Muscle layer of duodenum (tissue), 2 donors: ENCODE results near the gene A4GALT.
"Not testable (repeated sequence)": the region's sequence is repeated elsewhere in the genome, so short reads cannot be mapped to it uniquely, and the experiment has no call there.

Experiments
- H3K27ac ChIP-seq: one replicate; pipeline ENCODE4 v1.7.0; 2013; ENCODE audit warnings: mild to moderate bottlenecking, low read length
- H3K27me3 ChIP-seq: one replicate; pipeline ENCODE4 v1.7.0; 2013; ENCODE audit warnings: low read depth, mild to moderate bottlenecking, control low read depth, low read length
- H3K36me3 ChIP-seq, 2 donors: one replicate each; pipeline ENCODE4 v1.7.0; 2013; ENCODE audit warnings: low read length in 2 of 2, control low read depth in 1 of 2, mild to moderate bottlenecking in 1 of 2; ENCODE audit not compliant: insufficient read depth in 2 of 2, control insufficient read depth in 1 of 2
- H3K4me1 ChIP-seq, 2 donors: one replicate each; pipeline ENCODE4 v1.7.0; 2013; ENCODE audit warnings: low read length in 2 of 2, mild to moderate bottlenecking in 2 of 2, control low read depth in 1 of 2, moderate library complexity in 1 of 2; ENCODE audit not compliant: insufficient read depth in 2 of 2, control insufficient read depth in 1 of 2
- H3K4me3 ChIP-seq, 2 donors: one replicate each; pipeline ENCODE4 v1.7.0; 2013; ENCODE audit warnings: low read length in 2 of 2, low read depth in 1 of 2, mild to moderate bottlenecking in 1 of 2
- H3K9me3 ChIP-seq, 2 donors: one replicate each; pipeline ENCODE4 v1.7.0; 2013; ENCODE audit warnings: low read length in 2 of 2, control low read depth in 1 of 2, mild to moderate bottlenecking in 1 of 2; ENCODE audit not compliant: control insufficient read depth in 1 of 2
- donor health status: healthy.

The A4GALT gene

GRCh38 chr22:42733394-42733793 lies 12.7 kb upstream of the A4GALT start:
- H3K36me3 ChIP-seq, H3K4me3 ChIP-seq, H3K27me3 ChIP-seq: not testable (repeated sequence)

GRCh38 chr22:42732081-42732480 lies 11.4 kb upstream of the A4GALT start:
- Histone ChIP-seq H3K36me3 (no peaks in the 10 kb centered on the region), H3K27me3 (no peaks in the 10 kb centered on the region), H3K27ac (no peak overlapping the region), H3K9me3 (no peaks in the 10 kb centered on the region), H3K4me1 (no peaks in the 10 kb centered on the region), H3K4me3 (no peak overlapping the region)

More at GRCh38 chr22:42733394-42733793, 12.7 kb upstream of the A4GALT start:
- not testable (repeated sequence) for H3K27ac ChIP-seq, H3K9me3 ChIP-seq, H3K4me1 ChIP-seq

- H3K27ac ChIP-seq = no peak overlapping the region
- no peaks in the 10 kb centered on the region for H3K27me3 ChIP-seq
- no peaks in the 10 kb centered on the region for H3K36me3 ChIP-seq
- no peaks in the 10 kb centered on the region for H3K4me1 ChIP-seq
- H3K9me3 ChIP-seq = no peaks in the 10 kb centered on the region
- no peak overlapping the region for H3K4me3 ChIP-seq
These were observed 6.1 kb upstream of the A4GALT start for GRCh38 chr22:42726811-42727210.

GRCh38 chr22:42725606-42726355 lies 5.1 kb upstream of the A4GALT start:
- Histone ChIP-seq H3K36me3 (no peaks in the 10 kb centered on the region), H3K27ac (no peak overlapping the region), H3K4me1 (no peaks in the 10 kb centered on the region), H3K27me3 (no peaks in the 10 kb centered on the region), H3K4me3 (no peak overlapping the region), H3K9me3 (no peaks in the 10 kb centered on the region)

- Histone ChIP-seq H3K4me3 (no peak overlapping the region), H3K27ac (no peak overlapping the region), H3K9me3 (no peaks in the 10 kb centered on the region), H3K27me3 (peaks cover 4% of the 10 kb centered on the region), H3K4me1 (no peaks in the 10 kb centered on the region), H3K36me3 (no peaks in the 10 kb centered on the region)
These were observed 3.4 kb upstream of the A4GALT start for GRCh38 chr22:42724062-42724461.

GRCh38 chr22:42721045-42721434 lies 370 bp upstream of the A4GALT start:
- H3K4me3 ChIP-seq = peak overlapping the region; percentile 64 to 82
- H3K9me3 ChIP-seq = no peaks in the 10 kb centered on the region
- no peaks in the 10 kb centered on the region for H3K36me3 ChIP-seq
- H3K4me1 ChIP-seq = peaks cover 0 to 24% of the 10 kb centered on the region in 2 donors
- H3K27ac ChIP-seq = no peak overlapping the region
- peaks cover 4% of the 10 kb centered on the region for H3K27me3 ChIP-seq

GRCh38 chr22:42719656-42720262 lies 911 bp downstream of the A4GALT start:
- no peaks in the 10 kb centered on the region for H3K36me3 ChIP-seq
- peak overlapping the region; percentile 83 for H3K27ac ChIP-seq
- peaks cover 0 to 27% of the 10 kb centered on the region in 2 donors for H3K4me1 ChIP-seq
- no peaks in the 10 kb centered on the region for H3K9me3 ChIP-seq
- peaks cover 4% of the 10 kb centered on the region for H3K27me3 ChIP-seq
- peak overlapping the region; percentile 63 to 82 for H3K4me3 ChIP-seq

- Histone ChIP-seq H3K4me3 (peak overlapping the region; percentile 63 to 82), H3K27ac (peak overlapping the region; percentile 83)
These were observed 1.5 kb downstream of the A4GALT start for GRCh38 chr22:42719133-42719532.

GRCh38 chr22:42717197-42717928 lies 3.3 kb downstream of the A4GALT start:
- no peaks in the 10 kb centered on the region for H3K9me3 ChIP-seq
- H3K4me1 ChIP-seq = peaks cover 0 to 31% of the 10 kb centered on the region in 2 donors
- peak overlapping the region; percentile 56 for H3K27ac ChIP-seq
- H3K27me3 ChIP-seq = peaks cover 4% of the 10 kb centered on the region
- H3K36me3 ChIP-seq = no peaks in the 10 kb centered on the region
- no peak overlapping the region for H3K4me3 ChIP-seq

More at GRCh38 chr22:42719133-42719532, 1.5 kb downstream of the A4GALT start:
- Histone ChIP-seq H3K27me3 (peaks cover 4% of the 10 kb centered on the region), H3K9me3 (no peaks in the 10 kb centered on the region), H3K36me3 (no peaks in the 10 kb centered on the region), H3K4me1 (peaks cover 0 to 31% of the 10 kb centered on the region in 2 donors)

GRCh38 chr22:42716649-42717127 lies 4.0 kb downstream of the A4GALT start:
- H3K27ac ChIP-seq = peak overlapping the region; percentile 56
- no peak overlapping the region for H3K4me3 ChIP-seq

GRCh38 chr22:42716221-42716620 lies 4.4 kb downstream of the A4GALT start:
- Histone ChIP-seq H3K4me1 (peaks cover 0 to 31% of the 10 kb centered on the region in 2 donors), H3K27me3 (peaks cover 4% of the 10 kb centered on the region), H3K27ac (no peak overlapping the region), H3K36me3 (no peaks in the 10 kb centered on the region), H3K4me3 (no peak overlapping the region), H3K9me3 (no peaks in the 10 kb centered on the region)

More at GRCh38 chr22:42716649-42717127, 4.0 kb downstream of the A4GALT start:
- Histone ChIP-seq H3K36me3 (no peaks in the 10 kb centered on the region), H3K9me3 (no peaks in the 10 kb centered on the region), H3K27me3 (peaks cover 4% of the 10 kb centered on the region), H3K4me1 (peaks cover 0 to 31% of the 10 kb centered on the region in 2 donors)
